Skeletal muscle cell (primary cell): ENCODE measurements around the gene OMP.

Source experiments
- DNase-seq: peaks from one replicate; pipeline ENCODE4 v3.0.0-alpha.2; 2010; ENCODE audit warnings: low read depth
- H3K4me3 ChIP-seq: 2 replicates; pipeline ENCODE4 v1.5.1; 2011; ENCODE audit warnings: low read depth, mild to moderate bottlenecking, control low read depth, low read length, moderate library complexity

The OMP gene

DNA sequence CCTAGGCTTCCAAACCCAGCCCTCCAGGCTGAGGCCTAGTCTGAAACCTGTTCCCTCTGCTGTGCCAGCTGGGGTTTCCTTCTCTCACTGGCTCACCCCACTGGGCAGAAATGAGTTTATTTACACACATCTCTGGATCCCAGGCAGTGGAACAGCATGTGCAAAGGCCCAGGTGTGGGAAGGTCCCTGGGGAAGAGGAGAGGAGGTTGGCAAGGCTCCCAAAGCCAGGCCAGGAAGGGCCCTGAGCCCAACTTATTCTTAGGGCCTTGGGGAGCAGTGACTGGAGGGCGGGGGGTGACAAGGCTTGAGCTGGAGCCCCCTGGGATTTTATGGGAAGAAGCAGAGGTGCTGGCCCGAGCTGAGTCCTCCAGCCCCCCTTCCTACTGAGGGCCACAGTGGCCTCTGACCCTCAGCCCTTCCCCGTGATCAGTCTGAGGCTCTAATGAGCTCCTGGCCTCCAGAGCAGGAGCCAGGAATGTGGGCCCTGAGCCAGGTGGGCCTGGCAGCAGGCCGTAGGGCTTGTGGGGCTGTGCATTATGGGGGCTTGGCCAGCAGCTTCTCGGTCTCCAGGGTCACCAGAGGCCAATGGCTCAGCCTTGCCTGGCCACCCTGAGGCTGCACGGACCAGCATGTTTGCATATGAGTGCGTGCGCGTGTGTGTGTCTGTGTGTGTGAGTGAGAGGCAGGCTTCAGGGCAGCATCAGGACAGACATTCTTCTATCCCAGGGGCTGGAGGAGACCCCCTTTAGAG lies 28.3 kb downstream of the OMP start:
- DNase-seq: no peak
- no peak overlapping the region for H3K4me3 ChIP-seq

DNA sequence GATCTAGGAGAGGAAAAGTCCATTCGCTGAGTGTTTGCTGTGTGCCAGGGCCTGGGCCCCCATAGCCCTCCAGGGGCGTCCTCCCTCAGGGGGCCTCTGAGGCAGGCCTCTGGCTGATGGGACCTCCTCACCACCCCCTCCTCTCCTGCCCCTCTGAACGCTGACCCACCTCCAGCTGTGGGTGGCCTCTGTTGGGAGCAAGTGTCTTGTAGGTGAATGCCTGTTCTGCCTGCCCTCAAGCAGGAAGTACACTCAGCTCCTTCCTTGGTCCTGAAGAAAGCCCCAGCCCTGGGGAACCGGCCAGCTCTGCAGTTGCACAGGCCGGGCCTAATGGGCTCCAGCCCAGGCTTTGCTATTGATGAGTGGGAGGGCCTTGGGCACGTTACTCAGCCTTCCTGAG lies 28.9 kb downstream of the OMP start:
- DNase-seq: no peak
- no peak overlapping the region for H3K4me3 ChIP-seq

DNA sequence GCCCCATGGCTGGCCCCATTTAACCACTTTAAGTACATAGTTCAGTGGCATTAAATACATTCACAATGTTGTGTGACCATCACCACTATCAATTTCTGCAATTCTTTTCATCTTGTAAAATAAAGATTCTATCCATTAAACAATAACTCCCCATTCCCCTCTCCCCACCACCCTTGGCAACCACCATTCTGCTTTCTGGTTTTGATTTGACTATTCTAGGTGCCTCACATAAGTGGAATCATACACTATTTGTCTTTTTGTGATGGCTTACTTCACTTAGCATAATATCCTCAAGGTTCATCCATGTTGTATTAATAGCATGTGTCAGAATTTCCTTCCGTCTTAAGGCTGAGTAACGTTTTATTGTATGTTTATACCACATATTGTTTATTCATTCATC lies 32.4 kb downstream of the OMP start:
- no peak for DNase-seq
- H3K4me3 ChIP-seq: no peak overlapping the region

DNA sequence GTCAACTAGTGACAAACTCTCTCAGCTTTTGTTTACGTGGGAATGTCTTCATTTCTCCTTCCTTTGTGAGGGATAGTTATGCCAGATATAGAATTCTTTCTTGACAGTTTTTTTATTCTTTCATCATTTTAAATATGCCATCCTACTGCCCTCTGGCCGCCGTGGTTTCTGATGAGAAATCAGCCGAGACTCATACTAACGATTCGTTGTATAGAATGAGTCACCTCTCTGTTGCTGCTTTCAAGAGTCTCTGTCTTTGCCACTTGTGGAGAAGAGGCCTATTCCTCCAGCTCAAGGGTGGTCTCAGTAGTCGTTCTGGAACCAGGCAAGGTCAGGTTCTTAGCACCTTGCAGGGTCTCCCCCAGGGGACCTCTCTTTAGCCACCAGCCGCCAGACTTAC lies 33.4 kb downstream of the OMP start:
- DNase-seq: no peak
- H3K4me3 ChIP-seq: no peak overlapping the region

DNA sequence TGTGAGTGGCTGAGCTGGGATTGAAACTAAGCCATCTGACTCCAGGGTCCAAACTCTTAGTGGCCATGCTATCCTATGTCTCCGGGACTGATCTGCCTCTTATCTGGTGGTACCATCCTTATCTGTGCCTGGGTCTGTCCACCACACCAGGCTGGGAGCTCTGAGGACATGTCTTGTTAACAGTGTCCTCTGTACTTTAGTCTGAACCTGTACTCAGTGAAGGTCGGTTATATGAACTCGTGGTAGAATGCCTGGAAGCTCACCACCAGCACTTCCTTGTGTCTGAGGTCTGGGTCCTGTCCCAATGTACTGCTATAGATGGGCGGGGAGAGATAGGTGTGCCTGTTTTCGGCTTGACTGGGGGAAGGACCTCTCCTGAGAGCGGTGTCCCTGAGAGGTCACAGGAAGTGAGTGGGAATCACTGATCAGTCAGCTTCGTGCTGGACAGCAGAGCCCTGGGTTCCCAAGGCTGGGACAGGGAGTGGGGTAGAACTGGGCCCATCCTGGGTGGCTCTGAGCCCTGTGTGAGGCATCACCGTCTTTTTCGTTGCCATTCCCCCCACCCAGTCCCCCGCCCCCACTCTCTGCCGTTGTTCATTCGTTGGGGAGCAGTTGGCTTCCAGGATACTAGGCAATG lies 34.3 kb downstream of the OMP start:
- no peak for DNase-seq
- no peak overlapping the region for H3K4me3 ChIP-seq

DNA sequence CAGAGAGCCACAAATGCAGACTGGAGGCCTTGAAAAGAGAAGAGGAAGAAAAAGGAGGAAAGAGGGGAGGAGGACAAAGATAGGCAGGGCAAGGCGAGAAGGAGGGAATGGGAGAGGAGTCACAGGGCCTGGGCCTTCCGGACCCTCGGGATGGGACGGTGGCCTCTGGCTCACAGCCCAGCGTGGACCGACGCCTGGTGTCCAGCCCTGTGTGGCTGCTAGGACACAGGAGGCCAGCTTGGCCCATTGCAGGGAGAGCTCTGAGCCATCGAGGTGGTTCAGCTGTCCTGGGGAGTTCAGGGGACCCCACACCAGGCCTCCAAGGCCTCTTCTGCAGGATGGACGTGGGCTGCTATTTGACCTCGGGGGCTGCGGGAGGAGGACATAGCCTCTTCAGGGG lies 34.8 kb downstream of the OMP start:
- DNase-seq: no peak
- no peak overlapping the region for H3K4me3 ChIP-seq

DNA sequence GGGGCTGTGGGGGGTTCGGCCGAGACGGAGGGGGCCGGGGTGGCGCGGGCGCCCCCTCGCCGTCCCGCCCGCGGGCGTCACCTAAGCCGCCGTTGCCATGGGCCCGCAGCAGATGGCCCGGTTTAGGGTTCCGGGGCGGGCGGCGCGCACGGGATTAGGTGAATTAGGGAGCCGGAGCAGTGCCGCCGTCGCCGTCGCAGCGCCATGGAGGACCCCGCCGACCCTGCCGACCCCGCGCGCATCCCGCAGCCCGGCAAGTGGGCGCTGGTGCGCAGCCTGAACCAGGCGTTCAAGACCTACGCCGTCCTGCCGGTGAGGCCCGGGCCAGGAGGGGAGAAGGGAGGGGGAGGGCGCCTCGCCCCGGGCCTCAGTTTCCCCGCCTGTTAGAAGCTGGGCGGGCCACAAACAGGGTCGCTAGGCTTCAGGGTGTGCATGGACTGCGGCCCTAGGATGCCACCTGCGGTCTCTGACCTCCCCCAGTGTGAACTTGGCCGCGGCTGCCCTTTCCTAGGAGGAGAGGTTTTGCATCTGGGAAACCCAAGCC lies 35.5 kb downstream of the OMP start:
- no peak for DNase-seq
- no peak overlapping the region for H3K4me3 ChIP-seq

DNA sequence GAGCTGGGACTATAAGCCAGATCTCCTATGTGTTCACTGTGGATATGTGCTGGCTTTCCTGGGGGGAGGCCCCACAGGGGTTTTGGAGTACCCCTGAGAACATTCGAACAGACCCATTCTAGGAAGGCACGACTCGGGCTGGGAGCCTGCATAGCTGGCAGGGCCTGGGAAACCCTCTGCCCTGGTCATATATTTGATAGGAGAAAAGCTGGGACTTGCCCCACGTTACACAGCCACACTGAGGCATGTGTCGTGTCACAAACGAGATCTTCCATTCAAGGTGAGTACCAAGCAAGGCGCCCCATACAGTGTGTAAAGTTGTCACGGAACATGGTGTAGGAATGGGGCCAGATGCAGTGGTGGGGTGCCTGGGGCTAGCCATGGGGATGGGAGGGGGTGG lies 36.6 kb downstream of the OMP start:
- no peak overlapping the region for H3K4me3 ChIP-seq
- no peak for DNase-seq

DNA sequence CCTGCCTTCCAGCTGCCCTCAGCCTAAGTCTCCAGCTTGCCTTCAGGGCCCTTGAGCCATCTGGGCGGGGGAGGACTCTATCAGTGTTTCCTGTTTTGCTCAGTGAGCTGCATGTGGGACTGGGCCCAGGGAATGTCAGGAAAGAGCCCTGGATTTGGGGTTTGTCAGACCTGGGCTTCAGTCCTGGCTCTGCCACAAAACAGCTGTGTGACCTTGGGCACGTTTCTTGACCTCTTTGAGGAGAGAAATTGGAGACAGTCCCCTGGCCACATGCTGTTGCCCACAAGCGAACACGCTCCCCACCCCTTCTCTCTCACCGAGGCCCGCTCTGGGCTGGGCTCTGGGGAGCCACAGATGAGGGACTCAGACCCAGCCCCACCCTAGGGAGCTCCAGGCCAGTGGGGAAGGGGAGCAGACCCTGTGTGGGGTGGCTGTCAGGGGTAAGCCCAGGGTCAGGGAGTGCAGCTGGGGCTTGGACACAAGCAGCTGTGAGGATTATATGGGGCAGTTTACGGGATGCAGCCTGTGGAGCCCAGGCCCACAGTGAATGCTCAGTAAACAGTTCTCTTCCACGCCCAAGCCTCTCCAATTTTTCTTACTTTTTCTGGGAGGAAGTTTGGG lies 37.7 kb downstream of the OMP start:
- H3K4me3 ChIP-seq: no peak overlapping the region
- no peak for DNase-seq

DNA sequence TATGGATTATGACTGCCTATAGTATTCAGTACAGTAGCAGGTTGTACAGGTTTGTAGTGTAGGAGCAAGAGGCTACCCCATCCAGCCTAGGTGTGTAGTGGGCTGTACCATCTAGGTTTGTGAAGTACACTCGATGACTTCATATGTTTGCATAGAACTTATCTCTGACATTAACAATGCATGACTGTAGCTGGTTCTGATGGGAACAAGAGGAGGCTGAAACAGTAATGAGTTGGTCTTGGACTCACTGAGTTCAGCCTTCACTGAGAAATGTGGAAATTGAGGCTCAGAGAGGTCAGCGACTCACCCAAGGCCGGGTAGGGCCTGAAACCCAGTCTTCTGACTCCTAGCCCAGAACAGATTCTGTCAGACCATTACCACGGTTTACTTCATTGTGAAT lies 38.4 kb downstream of the OMP start:
- peak; percentile 38 for DNase-seq
- H3K4me3 ChIP-seq: no peak overlapping the region

DNA sequence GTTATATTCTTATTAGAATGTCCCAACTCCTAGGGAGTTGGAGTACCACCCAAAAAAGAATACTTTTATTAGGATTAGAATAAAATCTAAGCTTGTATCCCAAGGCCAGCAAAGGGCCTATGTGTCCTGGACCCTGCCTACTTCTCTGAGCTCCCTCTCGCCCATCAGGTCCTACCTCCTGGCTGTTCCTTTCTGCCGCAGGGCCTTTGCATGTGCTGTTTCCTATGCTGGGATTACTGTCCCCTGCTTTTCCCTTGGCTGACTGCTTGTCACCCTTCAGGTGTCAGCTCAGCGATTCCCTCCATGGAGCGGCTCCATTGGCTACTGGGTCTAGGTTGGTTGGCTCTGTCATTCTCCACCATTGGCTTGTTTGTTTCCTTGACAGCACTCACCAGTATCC lies 38.8 kb downstream of the OMP start:
- DNase-seq: no peak
- no peak overlapping the region for H3K4me3 ChIP-seq

DNA sequence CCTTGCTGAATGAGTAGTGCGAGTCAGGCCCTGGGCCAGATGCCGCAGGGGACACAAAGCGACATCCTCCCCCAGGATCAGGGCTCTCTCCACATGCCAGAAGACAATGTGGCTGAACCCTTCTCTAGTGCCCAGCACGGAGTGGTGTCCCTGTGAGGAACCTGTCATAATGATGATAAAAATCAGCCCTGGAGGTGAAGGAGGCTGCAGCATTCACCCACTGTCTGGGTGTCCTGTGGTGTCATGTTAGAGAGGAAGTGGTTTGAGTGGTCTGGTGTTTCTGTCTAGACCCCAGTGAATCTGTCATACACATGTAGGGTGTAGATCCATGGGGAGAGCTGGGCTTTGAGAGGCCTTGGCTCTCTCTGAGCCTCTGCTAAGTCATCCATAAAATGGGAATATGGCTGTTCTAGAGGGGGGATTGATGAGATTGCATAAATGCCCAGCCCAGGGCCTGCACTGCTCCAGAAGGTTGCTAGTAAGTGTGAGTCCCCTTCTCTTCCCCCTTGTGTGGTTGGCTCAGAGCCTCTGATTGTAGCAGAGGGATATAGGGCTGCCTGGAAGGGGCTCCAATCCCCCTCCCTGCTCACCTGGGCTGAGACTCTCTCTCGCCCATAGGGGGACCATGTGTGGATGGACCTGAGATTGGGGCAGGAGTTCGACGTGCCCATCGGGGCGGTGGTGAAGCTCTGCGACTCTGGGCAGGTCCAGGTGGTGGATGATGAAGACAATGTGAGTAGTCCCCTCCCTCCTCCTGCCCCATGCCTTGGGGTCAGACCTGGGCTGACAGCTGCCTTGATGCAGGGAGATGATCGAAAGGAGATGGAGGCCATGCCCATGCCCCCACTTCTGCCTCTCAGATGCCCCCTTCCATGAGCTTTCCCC lies 39.7 kb downstream of the OMP start:
- no peak for DNase-seq

DNA sequence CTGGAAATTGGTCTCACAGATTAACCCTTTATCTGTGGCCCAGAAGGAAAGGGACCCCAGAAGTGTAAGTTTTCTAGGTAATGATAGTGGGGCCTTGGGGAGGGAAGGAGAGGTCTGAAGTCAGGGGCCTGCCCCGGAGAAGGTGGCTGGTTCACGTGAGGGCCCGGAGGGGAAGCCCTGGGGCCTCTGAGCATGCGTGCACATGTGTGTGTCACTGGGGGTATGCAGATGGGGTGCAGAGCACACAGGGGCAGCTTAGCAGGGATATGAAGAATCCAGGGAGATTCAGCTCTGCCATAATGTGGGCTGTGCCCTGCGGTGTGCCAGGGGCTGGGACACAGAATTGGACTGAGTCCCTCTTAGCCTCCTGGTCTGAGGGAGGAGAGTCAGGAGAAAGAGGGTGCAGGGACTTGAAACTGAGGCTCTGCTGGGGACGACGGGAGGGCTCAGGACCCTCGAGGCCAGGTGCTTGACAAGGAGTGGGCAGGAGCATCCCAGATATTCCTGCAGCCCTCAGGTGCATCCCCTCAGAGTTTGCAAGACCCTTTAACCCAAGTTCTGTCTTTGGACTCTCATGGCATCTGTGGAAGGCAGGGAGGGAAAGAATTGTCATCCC lies 40.9 kb downstream of the OMP start:
- no peak overlapping the region for H3K4me3 ChIP-seq
- no peak for DNase-seq

More for the DNA sequence above, 39.7 kb downstream of the OMP start:
- H3K4me3 ChIP-seq: no peak overlapping the region

DNA sequence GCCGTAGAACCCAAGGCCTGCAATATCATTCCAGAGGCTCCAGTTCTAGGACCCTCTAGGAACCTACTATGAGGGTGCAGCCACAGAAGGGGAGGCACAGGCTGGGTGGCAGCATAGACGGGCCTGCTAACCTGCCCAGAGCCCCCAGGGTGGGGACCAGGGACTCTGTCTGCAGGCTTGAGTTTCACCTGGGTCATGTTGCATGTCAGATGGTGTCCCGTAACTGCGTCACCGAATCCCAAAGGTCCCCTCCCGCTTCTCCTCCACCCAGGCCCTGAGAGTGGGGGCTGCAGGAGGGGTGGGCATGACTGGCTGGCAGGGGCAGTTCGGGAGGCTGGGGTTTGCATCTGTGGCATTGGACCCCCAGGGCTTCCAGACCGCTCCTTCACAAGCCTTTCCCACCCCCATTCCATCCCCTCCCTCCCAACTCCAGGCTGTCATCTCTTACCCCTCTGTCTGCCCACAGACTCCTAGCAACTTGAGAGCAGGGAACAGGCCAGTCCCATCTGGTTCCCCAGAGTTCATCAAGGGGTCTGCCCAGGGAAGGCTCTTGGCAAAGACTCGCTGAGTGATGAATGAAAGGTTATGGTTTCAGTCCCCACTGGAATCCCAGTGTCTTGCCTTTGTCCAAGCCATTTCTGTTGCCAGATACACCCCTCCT lies 41.7 kb downstream of the OMP start:
- H3K4me3 ChIP-seq: no peak overlapping the region
- no peak for DNase-seq

DNA sequence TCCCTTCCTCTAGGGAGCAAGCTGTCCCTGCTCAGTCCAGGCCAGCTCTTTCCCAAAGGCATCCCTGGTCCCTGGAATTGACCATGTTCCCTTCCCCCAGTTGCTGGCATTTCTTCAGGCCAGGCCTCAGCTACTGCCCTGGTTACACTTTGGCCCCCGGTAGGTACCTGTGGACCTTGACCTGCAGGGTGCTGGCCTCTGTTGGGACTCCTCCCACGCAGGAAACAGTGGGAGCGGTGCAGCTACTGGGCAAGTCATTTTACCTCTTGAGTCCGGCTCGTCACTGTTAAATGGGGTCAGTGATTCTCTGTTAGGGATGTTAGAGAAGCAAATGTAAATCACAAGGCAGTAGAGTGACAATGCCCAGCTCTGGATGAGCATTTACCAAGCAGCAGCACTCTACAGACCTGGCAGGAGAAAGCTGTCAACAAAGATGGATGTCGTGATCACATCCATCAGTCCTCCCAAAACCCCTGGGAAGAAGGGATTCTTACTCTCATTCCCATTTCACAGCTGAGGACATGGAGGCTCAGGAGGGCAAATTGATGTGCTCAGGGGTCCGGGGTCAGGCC lies 42.3 kb downstream of the OMP start:
- no peak for DNase-seq
- H3K4me3 ChIP-seq: no peak overlapping the region

DNA sequence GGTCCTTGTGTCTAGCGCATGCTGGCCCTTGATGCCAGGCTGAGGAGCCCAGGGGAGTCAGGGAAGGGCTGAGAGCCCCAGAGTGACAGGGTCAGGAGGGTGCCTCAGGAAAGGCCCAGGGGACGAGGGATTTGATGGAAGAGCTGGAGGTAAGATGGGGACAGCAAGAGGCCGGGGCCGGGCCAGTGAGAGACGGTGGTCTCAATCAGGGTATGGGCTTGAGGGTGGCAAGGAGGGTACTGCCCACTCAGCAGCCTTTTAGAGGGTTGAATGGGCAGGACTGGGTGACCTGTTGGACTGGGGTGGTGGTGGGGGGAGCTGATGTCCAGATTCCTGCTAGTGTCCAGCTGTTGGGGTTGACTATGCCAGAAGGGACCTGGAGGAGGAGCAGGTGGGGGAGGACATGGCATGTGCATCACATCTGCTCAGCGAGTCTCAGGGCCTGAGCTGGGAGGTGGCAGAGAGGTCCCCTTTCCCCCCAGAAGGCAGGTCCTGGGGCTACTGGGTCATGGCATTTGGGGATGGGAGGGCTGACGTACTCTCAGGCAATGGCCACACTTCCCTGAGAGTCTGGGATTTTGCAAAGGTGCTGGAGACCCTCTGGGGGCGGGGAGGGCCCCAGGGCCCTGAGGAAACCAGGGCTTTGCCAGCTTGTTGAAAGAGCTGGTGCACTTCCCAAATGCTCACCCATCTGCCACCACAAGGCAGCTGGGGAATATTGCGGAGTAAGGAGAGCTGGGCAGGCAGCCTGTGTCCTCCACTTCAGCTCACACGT lies 43.8 kb downstream of the OMP start:
- DNase-seq: no peak
- H3K4me3 ChIP-seq: no peak overlapping the region

DNA sequence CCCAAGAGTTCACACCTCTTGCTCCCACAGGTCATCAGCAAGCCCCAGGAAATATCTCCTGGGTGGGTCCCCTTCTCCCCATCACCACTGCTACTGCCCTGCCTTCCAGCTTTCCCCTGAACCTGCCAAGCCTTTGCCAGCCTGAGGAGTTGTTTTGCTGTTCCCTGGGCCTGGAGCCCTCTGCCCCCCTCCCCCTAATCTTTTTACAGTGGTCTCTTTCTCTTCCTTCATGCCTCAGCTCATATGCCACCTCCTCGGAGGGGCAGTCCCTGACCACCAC lies 44.3 kb downstream of the OMP start:
- no peak for DNase-seq
- no peak overlapping the region for H3K4me3 ChIP-seq

DNA sequence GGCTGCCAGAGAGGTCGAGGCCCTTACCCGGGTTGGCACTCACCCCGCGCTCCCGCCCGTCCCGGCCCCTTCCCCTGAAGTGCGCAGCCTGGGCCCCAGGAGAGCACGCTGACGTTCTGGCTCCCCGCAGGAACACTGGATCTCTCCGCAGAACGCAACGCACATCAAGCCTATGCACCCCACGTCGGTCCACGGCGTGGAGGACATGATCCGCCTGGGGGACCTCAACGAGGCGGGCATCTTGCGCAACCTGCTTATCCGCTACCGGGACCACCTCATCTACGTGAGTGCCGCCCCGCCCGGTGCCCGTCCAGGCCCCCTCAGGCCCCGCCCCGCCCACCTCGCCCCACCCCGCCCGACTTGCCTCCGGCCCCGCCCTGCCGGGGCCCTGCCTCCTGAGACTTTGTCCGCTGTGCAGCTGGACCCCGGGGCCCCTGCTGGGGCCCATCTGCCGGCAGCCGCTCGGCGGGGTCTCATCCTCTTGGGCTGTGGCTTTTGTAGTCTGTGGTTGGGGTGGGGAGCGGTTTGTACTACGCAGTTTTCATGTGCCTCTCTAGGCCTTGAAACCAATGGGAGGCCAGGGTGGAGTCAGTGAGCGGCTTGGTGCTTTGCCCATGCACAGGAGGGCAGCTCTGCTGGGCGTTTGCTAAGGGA lies 45.2 kb downstream of the OMP start:
- H3K4me3 ChIP-seq: peak overlapping the region; percentile 11
- DNase-seq: no peak
